NCI-H2196 (cell line): ENCODE results near the gene CUX1.
"Not testable (repeated sequence)": the region's sequence is repeated elsewhere in the genome, so short reads cannot be mapped to it uniquely, and the experiment has no call there.

Source experiments
- DNase-seq: peaks from one replicate; lab custom pipeline; 2025; ENCODE audit not compliant: unreplicated experiment; lab: John Stamatoyannopoulos, UW

Gene CUX1

DNA sequence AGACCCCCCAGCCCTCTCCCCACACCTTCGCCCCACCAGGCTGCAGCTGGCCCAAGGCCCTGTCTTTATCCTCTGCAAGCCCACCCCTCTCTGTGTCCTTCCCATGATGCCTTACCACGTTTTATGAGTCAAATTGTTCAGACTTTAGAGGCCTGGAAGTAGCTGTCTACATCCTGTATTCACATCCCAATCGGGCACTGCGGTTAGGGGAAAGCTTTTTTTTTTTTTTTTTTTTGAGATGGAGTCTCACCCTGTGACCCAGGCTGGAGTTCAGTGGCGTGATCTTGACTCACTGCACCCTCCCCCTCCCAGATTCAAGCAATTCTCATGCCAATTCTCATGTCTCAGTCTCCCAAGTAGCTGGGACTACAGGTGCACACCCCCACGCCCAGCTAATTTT, 347.7 kb downstream of the CUX1 start:
- no peak for DNase-seq

DNA sequence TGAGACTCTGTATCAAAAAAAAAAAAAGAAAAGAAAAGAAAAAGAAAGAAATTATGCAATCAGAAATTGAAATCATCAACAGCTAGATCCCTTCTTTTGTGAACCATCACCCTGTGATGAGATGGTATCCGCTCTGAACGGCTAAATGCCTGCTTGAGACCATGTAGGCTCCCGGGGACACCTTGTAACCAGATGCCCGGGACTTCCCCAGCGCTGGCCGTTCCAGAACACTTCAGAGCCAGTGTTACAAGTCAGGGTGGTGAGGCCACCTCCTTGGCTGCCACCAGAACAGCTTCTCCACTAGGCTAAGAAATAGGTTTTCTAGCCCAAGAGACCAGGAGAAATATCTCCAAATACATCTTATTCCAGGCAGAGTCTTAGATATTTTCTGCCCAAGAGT, 349.8 kb downstream of the CUX1 start:
- no peak for DNase-seq

DNA sequence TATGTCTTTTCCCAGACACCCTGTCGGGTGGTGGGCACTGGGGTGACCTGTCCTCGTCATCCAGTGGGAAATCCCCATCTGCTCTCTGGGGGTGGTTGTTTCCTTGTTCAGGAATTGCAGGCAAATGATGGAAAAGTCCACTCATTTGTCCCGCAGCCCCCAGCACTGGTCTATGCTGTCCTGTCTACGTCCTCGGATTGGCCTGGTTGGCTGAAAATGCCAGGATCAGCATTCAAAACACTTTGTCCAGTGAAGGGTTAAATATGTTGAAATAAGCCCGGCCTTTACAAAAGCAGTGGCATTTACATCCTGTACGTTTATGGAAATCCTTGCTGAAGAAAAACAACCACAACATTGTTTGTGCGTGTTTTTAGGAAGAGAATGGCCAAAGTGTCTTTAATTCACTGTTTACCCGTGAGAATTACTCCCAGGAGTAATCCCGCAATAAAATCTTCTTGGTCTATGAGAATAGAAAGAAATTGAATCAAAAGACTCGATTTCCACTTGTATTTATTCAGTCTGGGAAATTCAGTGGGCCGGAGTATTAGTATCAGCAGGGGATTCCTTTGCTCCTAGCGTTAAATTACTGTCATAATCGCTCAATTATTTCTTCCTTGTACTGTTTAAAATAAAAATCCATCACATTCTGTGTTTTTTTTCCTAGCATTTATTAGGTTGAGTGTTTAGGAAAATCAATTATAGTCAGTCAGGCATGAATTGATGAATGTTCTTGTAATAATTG, 352.4 kb downstream of the CUX1 start:
- DNase-seq: no peak

- no peak for DNase-seq
Observed at GRCh38 chr7:102170393-102170970, 353.1 kb downstream of the CUX1 start.

DNA sequence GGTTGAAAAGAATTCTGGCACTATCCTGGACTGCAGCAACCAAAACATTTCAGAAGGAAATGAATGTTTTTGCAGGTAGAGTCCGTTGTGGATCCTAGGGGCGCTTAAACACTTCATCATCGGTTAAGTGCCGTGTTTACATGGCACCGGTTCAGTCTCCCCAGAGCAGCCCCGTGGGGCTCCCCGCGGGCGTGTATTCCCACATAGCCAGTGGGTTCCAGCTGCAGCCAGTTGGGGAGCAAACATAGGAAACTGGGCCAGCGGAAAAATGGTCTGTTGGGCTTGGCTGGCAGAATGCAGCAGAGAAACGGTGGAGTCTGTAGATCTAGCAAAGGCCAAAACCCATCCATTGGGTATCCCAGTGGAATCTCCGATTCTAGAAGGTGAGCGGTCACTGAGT, 356.2 kb downstream of the CUX1 start:
- no peak for DNase-seq

DNA sequence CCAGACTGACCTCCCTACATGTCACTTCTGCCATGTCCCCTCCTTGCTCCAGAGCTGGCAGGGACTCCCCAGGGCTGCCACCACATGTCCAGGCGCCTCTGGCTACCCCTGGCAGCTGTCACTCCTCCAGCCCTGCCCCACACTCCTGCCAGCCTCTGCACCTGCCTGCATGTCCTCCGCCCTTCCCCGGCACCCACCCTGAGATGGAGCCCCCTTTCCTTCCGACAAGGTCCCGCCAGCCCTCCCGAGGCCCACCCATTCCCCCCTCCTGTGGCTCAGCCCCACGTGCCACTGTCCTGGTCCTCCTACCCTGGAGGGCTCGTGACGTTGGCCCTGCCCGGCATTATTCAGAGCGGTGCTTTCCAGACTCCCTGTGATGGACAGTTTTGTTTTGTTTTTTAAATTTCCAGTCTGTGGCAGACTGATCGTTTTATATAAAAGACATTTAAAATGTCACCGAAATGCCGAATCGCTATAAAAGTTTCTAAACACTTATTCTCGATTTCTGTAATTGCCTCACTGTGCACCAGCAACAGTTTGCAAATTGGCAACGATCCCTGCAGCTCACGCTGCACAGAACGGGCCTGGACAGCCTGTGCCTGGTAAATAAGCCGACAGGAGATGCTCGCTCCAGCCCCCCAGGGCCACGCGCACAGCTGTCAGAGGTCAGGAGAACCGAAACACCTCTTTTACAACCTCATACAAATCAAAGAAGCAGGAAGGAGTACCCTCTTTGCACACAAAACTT, 358.2 kb downstream of the CUX1 start:
- no peak for DNase-seq

DNA sequence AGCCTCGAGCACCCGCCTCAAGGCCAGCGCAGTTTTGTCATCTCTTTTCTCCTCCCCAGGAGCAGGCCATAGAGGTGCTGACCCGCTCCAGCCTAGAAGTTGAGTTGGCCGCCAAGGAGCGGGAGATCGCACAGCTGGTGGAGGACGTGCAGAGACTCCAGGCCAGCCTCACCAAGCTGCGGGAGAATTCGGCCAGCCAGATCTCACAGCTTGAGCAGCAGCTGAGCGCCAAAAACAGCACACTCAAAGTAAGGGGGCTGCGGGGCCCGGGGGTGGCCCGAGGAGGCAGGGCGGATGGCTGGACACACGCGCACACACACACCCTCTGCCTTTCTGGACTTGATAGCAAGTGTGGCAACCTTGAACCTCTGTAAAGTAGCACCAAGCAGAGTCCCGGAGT, 361.0 kb downstream of the CUX1 start:
- DNase-seq: no peak

- no peak for DNase-seq
Observed at GRCh38 chr7:102180727-102181126, 363.3 kb downstream of the CUX1 start.

DNA sequence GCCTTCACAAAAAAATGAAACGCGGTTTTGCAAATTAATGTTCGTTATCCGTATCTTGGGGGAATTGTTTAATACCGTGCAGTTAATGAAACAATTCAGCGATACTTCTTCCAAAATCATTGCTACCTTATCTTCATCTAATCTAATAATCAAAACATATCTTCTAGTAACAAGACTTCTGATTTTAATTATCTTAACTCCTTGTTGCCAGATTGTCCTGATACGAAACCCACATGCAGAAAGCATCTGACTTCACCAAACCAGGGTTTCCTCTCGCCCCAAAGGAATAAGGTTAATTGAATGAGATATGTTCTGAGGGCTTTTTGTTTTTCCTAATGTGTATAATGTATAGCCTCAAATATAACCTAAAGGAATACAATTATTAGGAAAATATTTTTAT, 364.1 kb downstream of the CUX1 start:
- no peak for DNase-seq

- no peak for DNase-seq
Observed at GRCh38 chr7:102182016-102182415, 364.6 kb downstream of the CUX1 start.

GRCh38 chr7:102183848-102184247, 366.4 kb downstream of the CUX1 start:
- not testable (repeated sequence) for DNase-seq

DNA sequence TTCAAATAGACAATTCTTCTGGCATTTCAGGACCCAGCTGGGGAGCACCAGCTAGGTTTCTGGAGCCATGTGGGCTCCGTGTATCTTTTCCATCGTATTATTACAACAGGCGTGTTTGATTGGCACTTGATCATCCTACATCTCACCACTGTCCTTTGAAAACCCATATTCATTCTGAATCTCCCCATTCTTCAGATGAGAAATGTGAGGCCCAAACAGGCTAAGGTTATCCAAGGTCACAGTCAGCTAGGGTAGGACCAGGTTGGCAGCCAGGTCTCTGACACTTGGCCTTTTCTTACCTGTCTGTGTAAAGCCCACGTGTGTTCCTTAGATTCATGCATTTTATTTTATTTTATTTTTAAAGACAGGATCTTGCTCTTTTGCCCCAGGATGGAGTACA, 366.9 kb downstream of the CUX1 start:
- DNase-seq: no peak

DNA sequence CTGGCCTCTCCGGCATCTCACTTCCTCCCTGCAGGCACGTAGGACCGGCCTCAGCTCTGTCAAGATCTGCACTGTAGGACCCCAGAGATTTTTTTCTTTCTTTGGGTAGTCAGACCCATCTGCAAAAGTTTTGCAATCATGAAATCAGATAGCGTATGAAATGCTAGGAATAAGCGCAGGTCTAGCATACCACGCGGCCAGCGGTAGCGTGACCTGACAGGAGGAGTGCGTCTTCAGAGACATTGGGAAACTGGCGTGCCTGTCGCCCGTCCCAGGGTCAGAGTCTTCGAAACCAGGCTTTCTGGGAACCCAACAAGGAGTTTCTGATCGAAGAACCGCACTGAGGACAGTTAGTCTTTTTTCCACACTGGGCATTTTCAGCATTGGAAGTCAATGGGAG, 368.4 kb downstream of the CUX1 start:
- DNase-seq: no peak

DNA sequence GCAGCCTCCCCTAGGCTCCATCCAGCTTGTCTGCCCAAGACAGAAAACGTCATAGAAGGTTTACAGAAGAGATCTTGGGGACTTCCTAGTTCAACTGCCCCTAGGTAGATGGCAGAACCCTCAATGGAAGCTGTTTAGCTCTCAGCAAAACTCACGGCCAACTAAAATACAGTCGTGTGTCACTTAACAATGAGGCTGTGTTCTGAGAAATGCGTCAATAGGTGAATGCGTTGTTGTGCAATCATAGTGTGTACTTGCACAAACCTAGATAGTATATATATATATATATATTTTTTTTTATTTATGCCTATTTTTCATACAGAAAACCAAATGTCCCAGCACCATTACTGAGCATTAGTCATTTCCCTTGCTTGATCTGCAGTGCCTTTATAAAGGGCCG, 368.9 kb downstream of the CUX1 start:
- DNase-seq: no peak

DNA sequence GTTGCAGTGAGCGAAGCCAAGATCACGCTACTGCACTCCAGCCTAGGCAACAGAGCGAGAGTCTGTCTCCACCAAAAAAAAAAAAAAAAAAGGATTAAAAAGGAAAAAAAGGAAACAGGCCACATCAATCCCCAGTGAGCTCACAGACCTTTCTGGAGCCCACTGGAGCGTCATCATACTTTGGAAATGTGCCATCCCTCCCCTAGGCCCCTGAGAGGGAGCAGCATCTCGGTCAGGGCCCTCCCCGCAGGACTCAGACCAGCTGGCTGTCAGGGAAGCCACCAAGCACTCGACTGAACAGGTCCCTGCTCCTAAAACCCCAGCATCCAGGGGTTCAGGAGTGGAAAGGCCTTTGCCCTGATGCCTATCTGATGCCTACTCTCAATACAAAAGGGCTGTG, 371.3 kb downstream of the CUX1 start:
- DNase-seq: no peak

DNA sequence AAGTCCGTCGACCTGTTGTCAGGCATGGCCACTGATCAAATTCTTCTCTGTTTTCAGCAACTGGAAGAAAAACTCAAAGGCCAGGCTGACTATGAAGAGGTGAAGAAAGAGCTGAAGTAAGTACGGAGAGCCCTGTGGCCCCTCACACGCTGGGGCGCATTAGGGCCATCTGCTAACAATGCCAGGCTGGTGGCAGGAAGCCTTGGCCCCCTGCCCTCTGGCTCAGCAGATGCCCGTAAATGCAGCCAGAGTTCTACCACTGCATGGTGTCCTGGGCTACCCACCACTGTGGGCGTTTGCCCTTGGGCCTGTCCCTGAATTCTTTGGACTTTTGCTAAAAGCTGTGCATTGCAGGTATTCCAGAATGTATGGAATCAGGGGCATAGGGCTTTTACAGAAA, 372.3 kb downstream of the CUX1 start:
- no peak for DNase-seq

- no peak for DNase-seq
Observed at GRCh38 chr7:102190776-102191350, 373.4 kb downstream of the CUX1 start.

DNA sequence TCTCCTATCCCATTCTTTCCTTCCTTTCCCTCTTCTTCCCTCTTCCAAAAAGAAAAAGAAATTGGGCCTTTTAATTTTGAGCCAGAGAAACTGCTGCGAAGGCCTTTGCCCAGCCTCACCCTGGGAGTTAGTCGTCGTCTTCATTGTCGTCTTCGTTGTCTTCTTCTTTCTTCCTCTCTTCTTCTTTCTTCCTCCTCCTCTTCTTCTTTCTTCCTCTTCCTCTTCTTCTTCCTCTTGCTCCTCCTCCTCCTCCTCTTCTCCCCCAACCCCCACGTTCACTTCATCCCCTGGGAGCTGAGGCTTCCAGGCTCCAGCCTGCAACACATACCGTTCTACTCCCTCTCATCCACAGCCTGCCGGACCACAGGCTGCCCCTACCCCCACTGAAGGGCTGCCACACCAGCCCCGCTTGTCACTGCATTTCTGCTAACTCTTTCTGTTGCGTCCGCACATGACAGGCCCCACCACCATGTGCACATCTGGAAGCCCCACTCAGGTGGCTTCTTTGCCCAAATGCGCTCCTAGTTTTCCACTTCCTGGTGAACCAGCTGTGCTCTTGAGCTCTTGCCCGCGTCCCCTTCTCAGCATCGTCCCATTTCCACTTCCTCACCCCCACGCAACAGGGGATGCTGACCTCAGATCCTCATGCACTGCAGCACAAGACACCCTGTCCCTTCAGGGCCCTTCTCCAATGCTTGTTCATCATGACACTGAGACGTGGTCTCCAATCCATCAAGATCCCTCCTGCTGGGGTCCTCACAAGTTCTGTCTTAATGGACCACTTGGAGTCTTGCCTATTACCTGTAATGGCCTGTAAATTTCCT, 374.3 kb downstream of the CUX1 start:
- DNase-seq: no peak

GRCh38 chr7:102192790-102193189, 375.4 kb downstream of the CUX1 start:
- no peak for DNase-seq

- DNase-seq: no peak
Observed at GRCh38 chr7:102193806-102194205, 376.4 kb downstream of the CUX1 start.

DNA sequence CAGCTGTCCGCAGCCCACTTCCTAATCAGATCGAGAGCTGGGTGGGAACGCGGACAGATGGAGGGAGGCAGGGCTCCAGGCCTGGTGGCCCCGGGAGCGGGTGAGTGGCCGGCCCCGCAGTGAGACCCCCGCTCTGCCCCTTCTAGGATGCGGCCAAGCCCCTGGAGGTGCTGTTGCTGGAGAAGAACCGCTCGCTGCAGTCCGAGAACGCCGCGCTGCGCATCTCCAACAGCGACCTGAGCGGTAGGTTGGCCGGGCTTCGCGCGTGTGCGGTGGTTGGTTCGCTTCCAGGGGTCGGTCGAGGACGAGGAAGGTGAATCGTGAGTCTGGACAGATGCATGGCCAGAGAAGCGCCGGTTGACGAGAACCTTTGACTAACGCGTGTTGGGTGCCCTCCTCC, 377.9 kb downstream of the CUX1 start:
- no peak for DNase-seq
